ENCODE measurements around the gene RAB17. TPM values are rescaled to one million over a fixed set of nuclear protein-coding genes. Genes with fewer than 3 reads are reported as not detected.
"Not testable (repeated sequence)": the region's sequence is repeated elsewhere in the genome, so short reads cannot be mapped to it uniquely, and the experiment has no call there.

Gene RAB17
- total RNA-seq, 1 donor from 2014 or later, result 12.3 TPM

DNA sequence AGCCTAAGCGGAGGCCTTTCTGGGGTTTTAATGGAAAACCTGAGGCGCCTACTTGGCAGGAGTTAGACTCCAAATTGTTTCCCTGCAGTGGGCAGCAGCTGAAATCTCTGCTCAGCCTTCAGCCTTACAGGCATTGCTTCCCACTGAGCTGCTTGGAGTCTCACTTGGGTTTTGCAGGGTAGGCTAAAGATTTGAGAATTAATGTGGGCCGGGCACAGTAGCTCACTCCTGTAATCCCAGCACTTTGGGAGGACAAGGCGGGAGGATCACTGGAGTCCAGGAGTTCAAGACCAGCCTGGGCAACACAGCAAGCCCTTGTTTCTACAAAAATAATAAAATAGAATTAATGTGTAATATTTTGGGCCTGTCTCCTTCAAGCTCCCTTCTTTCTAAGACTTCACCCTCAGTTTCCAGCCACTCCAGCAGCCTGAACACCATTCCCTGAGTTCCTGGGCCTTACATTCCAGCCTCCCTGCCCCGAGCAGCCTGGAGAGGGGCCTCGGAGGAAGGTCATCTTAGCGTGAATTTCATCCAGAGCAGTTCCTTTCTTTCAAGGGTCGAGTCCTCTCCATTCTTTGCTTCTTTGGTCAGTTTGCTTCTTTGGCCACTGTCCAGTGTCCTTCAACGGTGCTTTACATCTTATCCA, 9.1 kb upstream of the RAB17 start:
- DNase-seq (ENCODE audit: low read depth in 2 of 2), result no peak

DNA sequence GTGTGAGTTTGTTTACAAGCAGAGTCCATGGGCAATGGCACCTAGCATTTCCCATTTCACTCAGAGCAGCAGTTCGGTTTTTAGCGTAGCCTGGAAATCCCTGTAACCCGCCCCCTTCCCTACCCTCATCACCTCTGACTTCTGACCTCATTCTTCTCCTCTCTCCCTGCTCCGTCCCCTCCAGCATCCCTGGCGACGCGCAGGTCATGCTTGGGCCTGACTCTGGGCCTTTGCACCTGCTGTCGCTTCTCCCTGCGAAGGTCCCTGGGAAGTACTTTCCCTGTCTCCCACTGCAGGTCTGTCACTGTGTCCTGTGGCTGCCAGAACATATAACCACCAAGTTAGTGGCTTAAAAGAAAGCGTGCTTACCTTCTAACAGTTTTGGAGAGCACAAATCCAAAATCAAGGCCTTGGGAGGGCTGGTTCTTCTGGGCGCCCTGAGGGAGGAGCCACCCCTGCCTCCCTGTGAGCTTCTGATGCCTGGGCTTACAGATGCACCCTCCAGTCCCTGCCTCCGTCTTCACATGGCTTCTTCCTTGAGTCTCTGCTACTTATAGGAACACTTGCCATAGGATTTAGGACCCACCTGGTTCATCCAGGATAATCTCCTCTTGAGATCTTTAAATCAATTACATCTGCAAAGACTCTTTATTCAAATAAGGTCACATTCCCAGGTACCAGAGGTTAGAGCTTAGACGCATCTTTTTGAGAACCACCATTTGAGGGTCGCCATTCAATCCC, 8.1 kb upstream of the RAB17 start:
- DNase-seq (ENCODE audit: low read depth in 2 of 2), result no peak

DNA sequence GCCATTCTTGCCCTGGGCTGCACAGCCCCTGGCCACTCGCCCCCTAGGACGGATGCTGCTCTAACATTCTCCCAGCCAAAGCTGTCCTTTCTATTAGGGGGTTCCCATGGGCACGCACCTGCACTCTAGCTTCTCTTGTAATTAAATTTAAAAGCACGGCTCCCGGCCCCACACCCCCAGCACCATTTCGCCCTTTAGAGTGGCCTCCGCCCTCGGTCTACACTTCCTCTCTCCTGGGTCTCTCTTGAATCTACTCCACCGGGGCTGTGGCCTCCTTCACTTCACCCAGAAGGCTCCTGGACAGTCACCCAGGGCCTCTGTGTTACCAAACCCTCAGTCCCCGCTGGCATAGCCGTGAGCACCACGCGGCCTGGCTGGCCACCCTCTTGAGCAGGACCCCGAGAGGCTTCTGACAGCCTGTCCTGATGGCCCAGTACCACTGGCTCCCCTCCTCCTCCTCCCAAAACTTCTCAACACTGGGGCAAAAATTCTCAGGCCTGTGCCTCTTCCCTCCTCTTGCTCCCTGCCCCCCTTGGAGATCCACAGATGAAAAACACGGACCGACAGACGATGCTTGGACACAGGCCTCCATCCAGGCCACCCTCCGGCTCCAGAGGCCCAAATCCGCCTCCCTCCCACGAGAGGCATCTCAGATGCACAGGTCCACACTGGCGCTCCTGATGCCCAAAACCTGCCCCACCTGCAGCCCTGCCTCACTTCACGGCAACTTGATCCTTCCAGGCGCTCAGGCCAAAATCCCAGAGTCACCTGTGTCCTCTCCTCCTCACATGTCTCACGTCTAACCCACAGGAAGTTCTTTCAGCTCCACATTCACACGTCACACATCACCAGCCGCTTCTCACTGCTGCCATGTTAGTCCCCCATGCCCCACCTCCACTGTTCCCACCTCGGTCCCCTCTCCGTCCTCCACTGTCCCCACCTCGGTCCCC, 6.9 kb upstream of the RAB17 start:
- DNase-seq (ENCODE audit: low read depth in 2 of 2), result no peak

DNA sequence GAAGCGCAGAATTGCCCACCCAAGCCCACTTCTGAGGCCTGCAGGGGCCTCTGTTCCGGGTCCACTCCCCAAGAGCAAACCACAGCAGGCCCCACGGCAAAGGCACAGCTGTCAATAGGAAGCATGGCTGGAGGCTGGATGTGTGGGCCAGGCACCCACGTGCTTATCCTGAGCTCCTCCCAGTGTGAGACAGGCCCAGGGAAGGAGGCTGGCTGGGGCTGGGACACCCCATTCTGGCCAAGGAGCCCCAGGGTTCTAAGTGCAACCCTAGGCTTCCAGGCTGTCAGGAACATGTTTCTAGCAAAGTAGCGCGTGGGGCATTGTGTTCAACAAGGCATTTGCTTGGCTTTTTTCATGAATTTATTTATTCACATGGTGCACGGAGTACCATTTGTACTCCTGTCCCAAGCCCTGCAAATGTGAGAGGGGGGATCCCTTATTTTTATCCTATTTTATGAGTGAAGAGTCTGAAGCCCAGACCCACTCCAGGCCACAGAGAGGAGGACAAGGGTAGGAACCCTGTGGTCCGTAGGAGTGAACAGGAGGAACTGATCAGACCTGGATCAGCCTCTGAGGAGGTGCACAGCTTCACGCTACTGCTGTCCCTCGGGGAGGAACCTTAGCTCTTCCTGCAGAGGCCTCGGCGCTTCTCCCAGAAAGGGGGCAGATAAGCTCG, 6.1 kb upstream of the RAB17 start:
- DNase-seq (ENCODE audit: low read depth in 2 of 2), result no peak

DNA sequence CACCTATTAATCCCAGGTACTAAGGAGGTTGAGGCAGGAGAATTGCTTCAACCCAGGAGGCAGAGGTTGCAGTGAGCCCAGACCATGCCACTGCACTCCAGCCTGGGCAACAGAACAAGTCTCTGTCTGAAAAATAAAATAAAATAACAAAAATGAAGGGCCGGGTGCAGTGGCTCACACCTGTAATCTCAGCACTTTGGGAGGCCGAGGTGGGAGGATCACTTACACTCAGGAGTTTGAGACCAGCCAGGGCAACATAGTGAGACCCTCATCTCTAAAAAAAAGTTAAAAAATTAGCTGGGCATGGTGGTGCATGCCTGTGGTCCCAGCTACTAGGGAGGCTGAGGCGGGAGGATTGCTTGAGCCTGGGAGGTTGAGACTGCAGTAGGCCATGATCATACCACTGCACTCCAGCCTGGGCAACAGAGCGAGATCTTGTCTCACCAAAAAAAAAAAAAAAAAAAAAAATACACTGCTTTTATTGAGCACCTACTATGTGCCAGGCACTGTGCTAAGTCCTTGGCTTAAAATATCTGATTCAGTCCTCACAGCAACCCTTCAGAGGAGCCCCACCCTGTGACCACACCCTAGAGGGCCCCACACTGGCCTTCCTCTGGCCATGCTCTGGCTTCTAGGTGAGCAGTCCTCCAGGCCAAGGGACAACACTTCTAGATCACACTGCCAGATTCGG, 5.4 kb upstream of the RAB17 start:
- not testable (repeated sequence) for DNase-seq (ENCODE audit: low read depth in 2 of 2)

DNA sequence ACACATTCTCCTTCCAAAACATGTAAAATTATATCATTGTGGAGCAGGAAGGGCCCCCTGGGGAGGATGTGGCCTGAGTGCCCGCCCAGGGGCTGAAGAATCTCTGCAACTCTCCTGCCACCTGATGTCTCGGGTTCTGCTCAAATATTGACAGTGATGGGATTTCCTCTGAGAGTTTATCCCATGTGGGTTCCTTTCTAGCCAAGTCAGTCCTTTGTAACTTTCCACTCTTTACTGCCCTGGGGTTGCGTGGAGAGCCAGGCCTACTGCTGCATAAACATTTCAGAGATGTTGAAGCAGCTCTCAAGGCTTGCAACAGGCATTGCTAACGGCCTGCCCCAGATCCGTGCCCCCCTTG, 4.0 kb upstream of the RAB17 start:
- no peak for DNase-seq (ENCODE audit: low read depth in 2 of 2)

DNA sequence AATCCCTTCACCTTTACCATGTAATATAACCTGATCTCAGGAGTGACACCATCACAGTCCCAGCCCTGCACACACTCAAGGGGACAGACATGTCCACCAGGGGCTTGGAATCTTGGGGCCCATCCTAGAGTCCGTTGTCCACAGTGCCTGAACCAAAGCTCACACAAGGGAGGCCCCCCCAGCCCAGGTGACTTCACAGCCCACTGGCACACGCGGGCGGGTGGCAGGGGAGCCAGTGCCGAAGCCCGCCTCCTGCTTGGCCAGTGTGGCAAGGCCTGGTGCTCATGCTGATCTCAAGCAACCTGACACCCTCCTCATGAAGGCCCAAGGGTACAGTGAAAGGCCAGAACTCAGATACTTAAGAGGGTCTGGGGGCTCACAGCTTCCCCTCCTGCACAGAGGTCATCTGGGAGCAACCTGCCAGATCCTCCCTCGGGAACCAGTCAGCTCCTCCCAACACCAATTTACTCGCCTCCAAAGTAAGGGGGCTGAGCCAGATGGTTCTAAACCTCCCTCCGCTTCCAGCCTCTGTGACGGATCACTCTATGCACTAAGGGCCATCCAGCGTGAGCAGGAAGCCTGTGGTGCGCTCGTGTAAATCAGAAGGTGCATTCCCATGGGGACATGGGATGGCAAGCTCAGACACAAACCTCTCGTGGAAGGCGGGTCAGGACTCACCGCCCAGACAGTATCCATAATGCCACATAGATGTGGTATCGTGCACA, 3.2 kb upstream of the RAB17 start:
- DNase-seq (ENCODE audit: low read depth in 2 of 2), result no peak

DNA sequence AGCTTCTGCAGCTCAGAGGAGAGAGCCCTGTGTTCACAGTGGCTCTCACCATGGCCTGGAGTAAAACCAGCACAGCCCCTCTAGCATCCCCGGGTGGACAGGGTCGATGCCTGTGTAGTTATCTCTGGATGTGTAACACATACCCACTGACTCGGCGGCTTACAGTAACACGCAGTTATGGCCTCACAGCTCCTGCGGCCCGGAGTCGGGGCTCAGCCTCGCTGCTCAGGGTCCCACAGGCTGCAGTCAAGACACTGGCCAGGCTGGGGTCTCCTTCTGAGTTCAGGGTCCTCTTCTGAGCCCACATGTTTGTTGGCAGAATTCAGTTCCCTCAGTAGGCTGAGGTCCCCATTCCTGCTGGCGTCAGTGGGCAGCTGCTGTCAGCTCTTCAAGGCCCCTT, 2.5 kb upstream of the RAB17 start:
- no peak for DNase-seq (ENCODE audit: low read depth in 2 of 2)

DNA sequence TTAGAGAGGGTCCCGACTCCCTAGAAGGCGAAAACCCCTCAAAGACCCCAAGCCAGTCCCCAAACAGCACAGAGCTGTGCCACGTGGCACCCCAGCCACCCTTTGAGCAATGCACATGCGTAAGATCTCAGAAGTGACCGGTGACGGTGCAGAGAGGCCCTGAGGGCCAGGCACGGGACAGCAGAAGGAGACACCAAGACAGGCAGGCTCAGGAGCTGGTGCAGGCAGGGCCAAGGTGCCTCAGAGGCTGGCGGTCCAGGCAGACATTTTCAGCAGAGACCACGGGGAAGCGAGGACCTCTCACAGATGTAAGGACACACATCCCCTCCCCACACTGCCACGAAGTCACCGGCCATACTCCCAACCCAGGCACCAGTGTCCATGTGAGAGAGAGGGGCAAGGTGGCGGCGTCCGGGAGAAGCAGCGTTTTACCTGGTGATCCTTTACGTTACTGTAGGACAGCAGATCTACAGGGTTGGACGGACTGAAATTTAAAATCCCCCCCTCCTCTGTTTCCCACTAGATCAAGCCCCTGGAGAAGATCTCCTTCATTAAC, 2.0 kb upstream of the RAB17 start:
- DNase-seq (ENCODE audit: low read depth in 2 of 2), result no peak

DNA sequence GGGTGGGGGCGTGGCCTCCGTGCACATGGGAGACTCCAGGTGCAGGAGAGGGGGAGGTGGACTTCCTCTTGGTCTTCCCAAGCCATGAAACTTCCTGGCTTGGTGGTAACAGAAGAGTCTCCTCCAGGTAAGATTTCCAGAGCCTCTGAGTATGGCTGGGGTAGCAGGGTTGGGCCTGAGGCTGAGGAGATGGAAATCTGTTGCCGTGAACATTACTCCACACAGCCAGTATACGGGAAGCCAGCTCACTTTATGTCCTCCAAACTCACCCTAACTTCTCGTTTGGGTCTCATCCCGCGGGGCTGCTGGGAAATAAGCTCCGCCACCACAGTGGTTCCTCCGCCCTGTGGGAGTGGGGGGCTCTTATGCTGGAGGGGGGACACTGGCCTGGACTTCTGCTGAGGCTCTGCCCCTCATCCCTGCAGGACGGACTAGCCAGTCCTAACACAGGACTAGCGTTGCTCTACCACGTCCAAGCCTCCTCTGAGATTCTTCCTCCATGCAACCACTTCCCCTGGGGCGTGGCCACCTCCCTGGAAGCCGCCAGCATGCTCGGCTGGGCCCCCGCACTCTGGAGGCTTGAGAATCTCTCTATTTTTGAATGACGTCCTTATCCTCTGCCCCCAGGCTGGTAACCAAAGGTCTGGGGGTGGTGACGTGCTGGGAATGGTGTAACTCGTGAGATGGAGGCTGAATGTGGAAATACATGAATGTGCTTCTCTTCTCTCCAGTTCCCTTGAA, 777 bp upstream of the RAB17 start:
- DNase-seq (ENCODE audit: low read depth in 2 of 2), result no peak

DNA sequence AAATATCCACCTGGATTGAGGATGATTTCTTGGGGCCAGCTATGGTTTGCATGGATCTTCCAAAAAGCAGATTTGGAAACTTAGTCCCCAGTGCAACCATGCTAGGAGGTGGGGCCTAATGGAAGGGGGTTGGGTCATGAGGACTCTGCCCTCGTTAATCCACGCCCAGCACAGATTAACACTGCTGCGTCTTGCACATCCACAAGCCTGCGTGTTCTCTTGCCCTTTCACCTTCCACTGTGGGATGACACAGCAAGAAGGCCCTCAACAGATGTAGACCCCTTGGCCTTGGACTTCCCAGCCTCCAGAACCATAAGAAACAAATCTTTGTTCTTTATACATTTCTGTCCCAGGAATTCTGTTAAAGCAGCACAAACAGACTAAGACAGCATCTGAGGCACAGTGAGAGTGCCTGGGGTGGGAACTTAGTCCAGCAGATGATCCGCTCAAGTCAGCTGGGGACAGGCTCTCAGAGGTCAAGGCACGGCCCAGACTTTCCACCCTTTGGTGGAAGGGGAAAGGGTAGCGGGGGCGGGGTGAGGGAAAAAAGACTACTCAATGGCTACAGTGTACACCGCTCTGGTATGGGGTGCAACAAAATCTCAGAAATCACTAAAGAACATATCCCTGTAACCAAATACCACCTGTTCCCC, 2.4 kb downstream of the RAB17 start:
- no peak for DNase-seq (ENCODE audit: low read depth in 2 of 2)

DNA sequence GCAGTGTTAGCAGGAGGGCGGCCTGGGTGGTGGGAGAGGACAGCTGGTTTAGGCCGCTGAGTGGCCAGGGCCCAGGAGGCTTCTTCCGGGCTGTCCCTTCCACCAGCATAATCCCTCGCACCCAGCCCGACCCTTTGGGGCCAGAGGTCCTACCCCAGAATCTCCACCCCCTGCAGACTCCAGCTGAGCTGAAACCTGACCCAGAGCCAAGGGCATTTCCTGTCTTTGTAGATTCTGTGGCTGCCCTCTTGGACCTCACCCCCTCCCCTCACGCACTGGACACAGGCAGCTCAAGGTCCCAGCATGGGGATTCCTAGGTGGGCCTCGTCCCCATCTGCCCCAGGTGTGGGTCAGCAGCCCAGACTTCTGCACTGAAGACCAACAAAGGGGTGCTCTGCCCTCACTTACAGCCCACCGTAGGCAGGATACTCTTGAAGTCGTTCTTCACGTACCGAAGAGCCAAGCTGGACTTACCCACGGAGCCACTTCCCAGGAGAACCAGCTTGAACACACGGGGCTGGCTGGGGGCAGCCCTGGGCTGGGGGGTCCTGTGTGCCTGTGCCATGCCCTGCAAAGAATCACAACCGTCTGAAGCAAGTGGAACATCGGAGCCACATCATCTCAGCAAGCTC, 4.8 kb downstream of the RAB17 start:
- no peak for DNase-seq (ENCODE audit: low read depth in 2 of 2)

DNA sequence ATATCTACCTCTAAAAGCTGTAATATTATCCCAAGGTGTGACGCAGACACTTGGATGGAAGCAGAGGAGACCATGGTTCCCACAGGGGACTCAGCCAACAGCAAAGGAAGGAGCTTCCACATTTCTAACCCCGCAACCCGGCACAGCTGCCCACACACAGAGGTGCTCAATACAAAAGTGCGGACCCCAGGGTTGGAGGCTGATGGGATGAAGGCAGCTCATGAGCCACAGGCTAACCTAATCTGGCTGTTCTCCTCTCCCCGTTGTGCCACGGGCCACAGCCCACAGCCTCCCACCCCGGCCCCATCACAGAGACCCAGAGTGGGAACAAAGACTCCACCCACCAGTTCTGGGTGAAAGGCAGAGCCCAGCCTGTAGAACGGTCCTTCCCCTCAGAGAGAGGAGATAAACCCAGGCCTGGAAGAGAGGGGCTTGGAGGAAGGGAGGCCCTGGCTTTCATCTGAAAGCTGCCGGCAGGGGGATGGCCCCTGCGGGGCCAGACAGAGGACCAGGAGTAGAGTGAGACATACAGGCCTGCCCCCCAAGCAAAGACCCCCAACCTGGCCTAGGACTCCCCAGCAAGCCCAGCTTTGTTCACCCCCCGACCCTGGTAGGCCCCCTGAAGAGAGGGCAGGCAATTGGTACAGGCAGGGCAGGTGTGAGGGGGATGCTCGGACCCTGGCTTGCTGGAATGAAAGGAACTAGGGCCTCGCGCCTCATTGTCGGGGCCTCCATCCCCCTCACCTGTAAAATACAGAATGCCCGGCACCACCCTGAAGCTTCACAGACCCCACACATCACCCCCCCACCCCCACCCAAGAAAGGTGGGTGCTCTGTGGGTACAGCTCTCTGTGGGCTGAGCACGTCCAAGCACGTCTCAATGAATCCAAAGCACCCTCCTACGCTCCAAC, 6.9 kb downstream of the RAB17 start:
- no peak for DNase-seq (ENCODE audit: low read depth in 2 of 2)

DNA sequence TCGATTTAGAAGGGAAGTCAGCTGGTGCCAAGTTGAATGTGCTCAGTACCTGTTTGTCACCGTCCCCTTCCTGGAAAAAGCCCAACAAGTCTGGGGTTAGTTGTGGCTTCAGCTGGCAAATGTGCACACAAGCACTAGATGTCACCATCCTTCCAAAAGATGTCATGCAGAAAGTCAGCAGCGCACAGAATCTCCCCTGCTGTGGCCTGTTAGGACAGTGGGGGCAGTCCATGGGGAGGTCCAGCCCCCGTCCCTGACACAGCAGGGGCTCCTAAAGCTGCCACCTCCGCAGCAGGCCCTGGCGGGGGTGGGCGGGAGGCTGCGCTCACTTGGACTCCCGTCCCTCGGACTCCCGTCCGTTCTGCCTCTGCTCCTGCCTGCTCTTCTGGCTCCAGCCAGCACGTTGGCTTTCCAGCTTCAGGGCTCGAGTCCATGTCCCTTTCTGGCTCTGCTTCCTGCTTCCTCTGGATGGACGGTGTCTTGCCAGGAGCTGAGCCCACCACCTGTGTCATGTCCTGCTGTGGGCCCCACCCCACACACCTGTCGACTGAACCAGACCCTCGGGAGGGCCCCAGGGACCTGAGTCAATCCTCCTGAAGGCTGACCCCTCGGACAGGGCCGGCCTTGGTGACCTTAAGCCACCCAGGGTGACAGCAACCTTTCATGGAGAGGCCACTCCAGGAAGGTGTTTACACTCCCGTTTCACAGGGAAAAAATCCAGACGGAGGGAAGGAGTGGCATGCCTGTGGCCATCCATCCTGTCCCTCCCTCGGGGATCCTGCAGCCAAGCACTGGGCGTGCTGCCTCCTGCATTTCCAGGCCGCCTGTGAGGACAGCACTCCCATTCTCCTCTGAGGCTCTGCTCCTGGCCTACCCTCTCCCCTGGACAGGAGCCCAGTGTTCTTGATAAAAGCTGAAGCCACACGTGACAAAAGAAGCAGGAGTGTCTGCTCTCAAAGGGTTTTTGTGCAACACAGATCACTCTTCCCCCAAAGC, 8.5 kb downstream of the RAB17 start:
- DNase-seq (ENCODE audit: low read depth in 2 of 2), result peak; percentile 87 to 99

DNA sequence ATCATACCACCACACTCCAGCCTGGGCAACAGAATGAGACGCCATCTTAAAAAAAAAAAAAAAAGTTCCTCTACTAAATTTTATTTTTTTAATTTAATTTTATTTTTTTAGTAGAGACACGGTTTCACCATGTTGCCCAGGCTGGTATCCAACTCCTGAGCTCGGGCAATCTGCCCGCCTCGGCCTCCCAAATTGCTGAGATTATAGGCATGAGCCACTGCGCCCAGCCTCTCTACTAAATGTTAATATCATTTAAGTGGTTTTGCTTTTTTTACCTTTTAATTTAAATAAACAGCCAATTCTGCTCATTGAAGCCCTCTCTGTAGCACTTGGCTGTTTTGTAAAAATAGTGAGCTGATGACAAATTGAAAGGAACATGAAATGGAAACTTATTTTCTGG, 9.2 kb downstream of the RAB17 start:
- DNase-seq (ENCODE audit: low read depth in 2 of 2), result no peak
